ENCODE results near the gene PHLDA2.

DNA sequence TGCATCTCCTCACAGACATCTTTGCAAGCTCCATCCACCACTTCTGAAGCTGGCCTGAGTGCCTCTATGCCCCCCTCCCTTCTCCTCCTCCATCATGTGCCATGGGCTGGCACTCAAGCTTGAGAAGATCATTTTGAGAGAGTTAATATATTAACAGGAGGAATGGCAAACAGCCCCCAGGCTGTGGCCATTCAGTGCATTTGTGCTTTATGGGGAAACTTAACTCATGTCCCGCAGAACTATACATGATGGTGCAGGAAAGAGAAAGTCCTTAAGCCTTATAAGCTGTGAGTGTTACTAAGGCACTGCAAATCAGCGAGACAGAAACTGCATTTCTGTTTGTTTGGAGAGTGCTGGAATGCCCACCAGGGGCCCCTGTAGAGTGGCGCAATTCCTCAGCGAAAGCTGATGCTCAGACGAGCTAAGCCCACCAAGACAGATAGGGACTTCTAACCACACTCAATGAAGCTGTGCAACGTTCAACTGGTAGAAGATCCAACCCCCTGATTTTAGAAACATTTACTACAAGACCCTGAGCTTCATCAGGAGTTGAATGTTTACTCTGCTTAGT lies 26.8 kb upstream of the PHLDA2 start:
- no peak for TF ChIP-seq POLR2AphosphoS5 (IDR thresholded peaks at IDR 0.05; ENCODE audit: low read depth, low read length)
- no peak for TF ChIP-seq TAF1 (IDR thresholded peaks at IDR 0.05; ENCODE audit: low read depth, low read length)
- no peak for TF ChIP-seq POLR2A (IDR thresholded peaks at IDR 0.05; ENCODE audit: low read depth, low read length)
- no peak for TF ChIP-seq POU2F2 (IDR thresholded peaks at IDR 0.05; ENCODE audit: low read depth, low read length)
- TF ChIP-seq SPI1 (IDR thresholded peaks at IDR 0.05; ENCODE audit: low read depth, low read length), result no peak
- TF ChIP-seq PAX5 (IDR thresholded peaks at IDR 0.05; ENCODE audit: insufficient read depth, low read length, severe bottlenecking), result no peak

All from GM12891 (cell line).